Activated CD8-positive, alpha-beta memory T cell treated with anti-CD3 and anti-CD28 coated beads, Interleukin-2, amount 50 U/mL, for 4 hours (primary cell): Measurements from ENCODE around the gene GPRC5C.

Source experiments
- DNase-seq: peaks from one replicate; pipeline ENCODE4 v3.0.0-alpha.2; 2020

Gene GPRC5C

DNA sequence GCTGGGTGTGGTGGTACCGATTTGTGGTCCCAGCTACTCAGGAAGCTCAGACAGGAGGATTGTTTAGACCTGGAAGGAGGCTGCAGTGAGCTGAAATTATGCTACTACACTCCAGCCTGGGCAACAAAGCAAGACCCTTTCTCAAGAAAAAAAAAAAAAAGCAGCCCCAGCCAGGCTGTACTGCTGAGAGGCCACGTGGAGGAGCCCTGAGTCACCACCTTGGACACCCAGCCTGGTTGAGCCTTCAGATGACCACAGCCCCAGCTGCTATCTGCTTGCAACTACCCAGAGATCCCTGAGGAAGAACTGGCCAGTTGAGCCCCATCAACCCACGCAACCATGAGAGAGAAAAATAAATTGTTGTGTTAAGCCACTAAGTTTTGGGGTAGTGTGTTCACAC is 23.6 kb upstream of the GPRC5C start:
- DNase-seq, result no peak

DNA sequence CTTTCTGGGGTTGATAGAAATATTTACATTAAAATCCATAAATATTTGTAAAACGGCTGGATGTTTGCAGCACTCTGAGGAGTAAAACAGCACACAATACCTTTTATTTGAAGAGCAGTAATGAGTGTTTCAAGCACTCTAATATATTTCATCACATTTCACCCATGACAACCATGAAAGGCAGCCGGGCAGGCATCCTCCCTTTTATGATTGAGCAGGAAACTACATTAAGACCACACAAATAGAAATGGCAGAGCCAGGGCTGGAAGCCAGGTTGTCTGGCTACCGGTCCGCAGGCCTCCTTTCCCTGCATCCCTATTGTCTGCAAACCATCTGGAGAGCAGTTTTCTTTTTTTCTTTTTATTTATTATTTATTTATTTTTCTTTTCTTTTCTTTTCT is 23.1 kb upstream of the GPRC5C start:
- no peak for DNase-seq

DNA sequence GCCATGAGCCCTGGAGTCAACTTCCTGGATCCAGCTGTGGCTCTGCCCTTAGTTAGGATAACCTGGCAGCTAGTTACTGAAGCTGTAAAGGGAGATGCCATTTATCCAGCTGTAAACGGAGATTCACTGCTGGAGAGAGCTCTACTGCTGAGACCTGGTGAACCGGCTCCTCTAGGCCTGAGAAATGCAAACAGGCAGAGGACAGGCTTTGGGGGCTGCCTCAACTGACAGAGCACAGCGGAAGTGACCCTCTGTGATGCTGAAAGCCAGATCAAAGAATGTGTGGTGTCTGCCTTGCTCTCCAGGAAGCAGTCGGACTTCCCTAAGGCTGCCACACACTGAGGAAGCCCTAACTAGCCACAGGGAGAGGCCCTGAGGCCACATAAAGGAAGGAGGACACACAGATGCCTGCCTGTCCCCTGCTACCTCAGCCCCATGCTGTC is 21.9 kb upstream of the GPRC5C start:
- DNase-seq, result no peak

DNA sequence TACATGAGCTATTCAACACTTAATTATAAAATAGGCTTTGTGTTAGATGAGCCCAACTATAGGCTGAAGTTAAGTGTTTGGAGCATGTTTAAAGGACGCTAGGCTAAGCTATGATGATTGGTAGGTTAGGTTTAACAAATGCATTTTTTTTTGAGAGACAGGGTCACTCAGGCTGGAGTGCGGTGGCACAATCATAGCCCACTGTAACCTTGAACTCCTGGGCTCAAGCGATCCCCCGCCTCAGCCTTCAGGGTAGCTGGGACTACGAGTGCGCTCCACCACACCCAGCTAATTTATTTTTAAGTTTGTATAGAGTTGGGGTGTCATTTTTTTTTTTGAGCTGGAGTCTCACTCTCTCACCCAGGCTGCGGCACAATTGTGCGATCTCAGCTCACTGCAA is 19.3 kb upstream of the GPRC5C start:
- DNase-seq, result no peak

- DNase-seq, result no peak
These were observed 18.4 kb upstream of the GPRC5C start for GRCh38 chr17:74413491-74413890.

GRCh38 chr17:74414510-74414909 is 17.4 kb upstream of the GPRC5C start:
- DNase-seq, result no peak

- no peak for DNase-seq
These were observed 16.1 kb upstream of the GPRC5C start for GRCh38 chr17:74415608-74416396.

DNA sequence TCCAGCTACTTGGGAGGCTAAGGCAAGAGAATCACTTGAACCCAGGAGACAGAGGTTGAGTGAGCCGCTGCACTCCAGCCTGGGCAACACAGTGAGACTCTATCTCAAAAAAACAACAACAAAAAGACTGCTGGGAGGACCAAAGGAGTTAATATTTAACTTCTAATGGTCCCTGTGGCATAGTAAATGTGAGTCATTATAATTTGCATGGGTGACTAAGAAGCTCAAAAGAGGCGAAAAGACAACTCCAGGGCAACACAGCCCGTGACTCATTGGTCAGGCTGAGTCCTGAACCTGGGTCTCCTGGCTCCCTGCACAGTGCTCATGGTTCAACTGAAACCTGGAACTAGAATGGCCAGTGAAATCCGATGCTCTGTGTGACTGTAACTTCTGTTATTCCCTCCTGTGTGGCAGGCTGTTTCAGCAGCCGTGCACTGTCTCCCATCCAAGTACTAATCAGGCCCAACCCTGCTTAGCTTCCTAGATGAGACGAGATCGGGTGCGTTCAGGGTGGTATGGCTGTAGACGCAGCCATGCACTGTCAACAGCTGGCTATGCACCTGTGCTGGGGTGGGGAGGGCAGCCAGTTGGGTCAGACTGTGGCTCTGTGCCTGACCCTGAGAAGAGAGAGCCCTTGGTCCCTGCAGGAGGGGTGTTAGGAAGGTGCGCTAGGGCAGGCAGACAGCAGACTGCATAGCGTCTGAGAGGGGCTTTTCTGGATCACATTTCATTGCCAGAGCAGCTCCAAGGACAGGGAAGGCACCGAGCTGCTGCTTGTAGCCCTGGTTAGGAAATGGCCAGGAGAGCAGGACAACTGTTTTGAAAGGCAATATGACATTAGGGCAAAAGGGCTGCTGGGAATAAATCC is 14.5 kb upstream of the GPRC5C start:
- DNase-seq, result no peak

DNA sequence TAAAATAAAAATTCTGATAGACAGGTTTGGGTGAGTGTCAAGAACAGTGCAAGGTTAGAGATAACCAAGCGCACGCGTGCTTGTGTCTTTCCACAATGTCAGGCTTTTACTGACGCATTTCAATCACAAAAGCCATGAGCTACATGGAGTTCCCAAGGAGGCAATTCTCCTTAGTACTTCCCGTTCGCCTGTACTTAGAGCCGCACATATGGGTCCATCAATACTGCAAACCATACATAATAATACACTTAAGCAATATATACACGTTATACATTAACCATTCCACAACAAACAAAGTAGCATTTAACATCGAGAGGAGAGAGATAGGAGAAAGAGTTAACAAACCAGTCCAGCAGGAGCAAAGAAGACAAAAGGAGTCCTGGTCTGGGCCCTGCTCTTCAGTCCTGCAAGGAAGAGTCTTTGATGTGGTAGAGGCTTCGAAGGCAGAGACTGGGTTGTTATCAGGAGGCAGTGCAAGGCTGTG is 11.9 kb upstream of the GPRC5C start:
- DNase-seq, result no peak

DNA sequence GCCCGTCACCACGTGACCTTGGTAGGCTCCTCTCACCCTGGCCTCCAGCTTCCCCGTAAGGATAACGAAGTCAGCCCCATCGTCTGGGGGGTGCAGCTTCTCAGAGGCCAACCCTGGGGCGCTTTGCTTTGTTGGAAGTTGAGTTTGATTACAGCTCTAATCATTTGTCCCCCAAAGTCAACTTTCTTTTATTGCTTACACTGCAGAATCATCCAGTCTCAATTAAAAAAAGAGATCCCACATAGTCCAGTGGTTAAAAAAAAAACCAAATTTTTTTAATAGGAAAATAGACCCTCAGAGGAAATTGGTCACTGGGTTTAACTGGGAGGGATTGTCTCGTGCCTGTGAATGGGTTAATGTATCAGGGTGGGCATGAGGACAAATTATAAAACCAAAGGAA is 7.8 kb upstream of the GPRC5C start:
- DNase-seq, result no peak

- DNase-seq, result no peak
These were observed 7.2 kb upstream of the GPRC5C start for GRCh38 chr17:74424657-74425056.

- no peak for DNase-seq
These were observed 5.3 kb upstream of the GPRC5C start for GRCh38 chr17:74426551-74427047.

GRCh38 chr17:74427048-74427762 is 4.7 kb upstream of the GPRC5C start:
- no peak for DNase-seq

GRCh38 chr17:74427763-74428153 is 4.1 kb upstream of the GPRC5C start:
- DNase-seq, result no peak

- DNase-seq, result no peak
These were observed 2.1 kb upstream of the GPRC5C start for GRCh38 chr17:74429604-74430384.

GRCh38 chr17:74430385-74430705 is 1.5 kb upstream of the GPRC5C start:
- DNase-seq, result no peak

- no peak for DNase-seq
These were observed 951 bp upstream of the GPRC5C start for GRCh38 chr17:74430706-74431567.

- no peak for DNase-seq
These were observed 469 bp downstream of the GPRC5C start for GRCh38 chr17:74432424-74432690.

- no peak for DNase-seq
These were observed 991 bp downstream of the GPRC5C start for GRCh38 chr17:74432766-74433391.

- no peak for DNase-seq
These were observed 1.7 kb downstream of the GPRC5C start for GRCh38 chr17:74433421-74434121.
